Measurements from ENCODE around the gene GEMIN8. TPM values are rescaled to one million over a fixed set of nuclear protein-coding genes. Genes with fewer than 3 reads are reported as not detected.

GEMIN8 gene
- total RNA-seq, 1 experiment from 2014 or later, result 9.2 TPM

DNA sequence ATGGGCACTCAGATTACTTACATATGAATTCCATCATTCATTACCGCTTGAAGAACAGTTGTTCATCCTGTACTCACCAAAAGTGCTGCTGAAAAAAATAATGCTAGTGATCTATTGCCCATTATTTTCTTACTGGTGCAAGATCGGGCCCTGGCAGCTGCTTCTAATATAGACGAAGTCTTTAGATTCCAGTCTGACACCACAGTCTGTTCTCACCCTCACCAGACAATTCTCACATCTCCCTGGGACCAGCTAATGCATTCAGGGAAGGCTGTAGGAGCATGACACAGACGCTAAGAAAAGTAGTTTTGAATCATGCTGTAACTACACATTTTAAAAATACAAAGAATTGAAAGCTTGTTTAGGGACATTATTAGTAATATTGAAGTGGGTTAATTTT is 13.8 kb downstream of the GEMIN8 start:
- no peak for DNase-seq (ENCODE audit: low spot score)

DNA sequence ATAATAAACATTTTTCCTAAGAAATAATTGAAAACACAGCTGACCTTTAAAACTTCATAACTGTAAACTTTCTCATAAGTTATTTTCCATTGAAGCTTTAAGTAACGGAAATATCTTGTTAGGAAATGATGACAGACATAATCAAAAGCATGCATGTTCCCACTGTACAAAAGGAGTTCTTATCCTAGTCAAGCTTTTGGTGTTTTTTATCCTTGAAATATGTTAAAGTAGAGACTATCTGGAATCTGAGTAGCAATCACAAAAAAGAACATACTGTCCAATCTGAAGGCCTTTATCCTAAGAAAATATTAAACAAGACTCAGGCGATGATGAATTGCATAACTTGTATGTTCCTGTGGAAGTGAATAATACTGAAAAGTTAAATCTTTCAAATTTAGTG is 14.4 kb downstream of the GEMIN8 start:
- DNase-seq (ENCODE audit: low spot score), result no peak

DNA sequence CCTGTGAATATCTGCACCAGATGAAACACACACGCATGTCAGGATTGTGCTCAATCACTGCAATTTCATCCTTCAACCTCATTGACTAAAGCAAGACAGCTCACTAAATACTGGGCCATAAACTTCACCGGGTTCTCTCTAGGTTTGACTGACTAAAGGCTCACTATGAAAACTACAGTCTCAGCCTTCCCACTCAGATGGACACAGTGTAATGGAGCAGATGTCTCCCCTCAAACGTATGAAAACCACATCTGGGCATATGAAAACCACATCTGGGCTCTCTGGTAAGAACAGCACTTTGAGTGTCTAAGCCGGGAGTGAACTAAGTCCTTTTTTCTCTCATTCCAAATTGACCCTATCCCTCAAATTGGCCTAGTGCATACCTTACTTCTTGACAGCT is 15.2 kb downstream of the GEMIN8 start:
- no peak for DNase-seq (ENCODE audit: low spot score)

DNA sequence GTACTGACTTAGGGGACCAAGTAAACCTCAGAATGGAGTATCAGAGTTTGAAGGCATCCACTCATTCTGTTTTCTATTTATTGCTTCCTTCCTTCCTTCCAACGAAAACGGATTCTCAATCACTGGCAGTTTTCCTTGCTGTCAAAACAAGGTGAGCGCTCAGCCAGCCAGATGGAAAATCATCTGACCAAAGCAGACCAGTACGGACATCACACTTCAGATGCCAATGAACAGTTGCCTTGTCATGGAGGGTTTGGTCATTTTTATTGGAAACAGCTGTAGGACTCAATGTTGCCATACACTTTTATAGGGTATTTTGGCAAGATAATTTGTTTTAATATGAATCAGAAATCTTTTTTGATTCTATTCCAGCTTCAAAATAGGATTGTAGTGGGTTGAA is 16.6 kb downstream of the GEMIN8 start:
- no peak for DNase-seq (ENCODE audit: low spot score)

DNA sequence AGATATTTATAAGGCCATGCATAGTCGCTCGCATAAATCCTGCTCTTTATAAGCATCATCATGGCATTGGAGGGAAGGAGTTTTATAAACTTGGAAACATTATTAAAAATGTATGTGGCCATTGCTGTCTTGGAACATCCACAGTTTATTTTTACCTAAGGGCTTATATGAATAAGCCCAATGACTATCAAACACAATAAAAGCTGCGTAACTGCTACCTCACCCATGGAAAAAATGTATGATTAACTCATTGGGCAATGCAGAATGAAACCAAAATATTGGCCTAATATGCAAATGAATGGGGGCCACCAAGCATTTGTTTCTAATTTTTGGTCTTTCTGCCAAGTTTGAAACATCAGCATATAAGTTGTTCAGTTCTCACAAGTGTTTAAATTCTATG is 19.1 kb downstream of the GEMIN8 start:
- no peak for DNase-seq (ENCODE audit: low spot score)

DNA sequence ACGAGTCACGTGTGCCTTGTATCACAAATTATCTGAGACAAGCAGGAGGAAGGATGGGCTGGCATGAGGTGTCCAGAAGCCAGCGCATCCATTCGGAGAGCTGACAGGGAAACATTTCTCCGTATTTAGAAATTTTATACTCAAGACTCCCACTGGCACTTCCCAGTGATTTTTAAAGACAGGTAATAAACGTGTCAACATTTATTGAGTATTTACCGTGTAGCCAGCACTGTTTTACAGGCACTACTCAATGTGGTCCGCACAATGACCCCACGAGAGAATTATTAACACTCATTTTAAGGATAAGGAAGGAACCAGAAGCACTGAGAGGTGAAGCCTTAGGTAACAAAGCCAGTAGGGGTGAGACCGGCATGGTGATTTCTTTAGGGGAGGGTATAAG is 23.2 kb downstream of the GEMIN8 start:
- DNase-seq (ENCODE audit: low spot score), result no peak

DNA sequence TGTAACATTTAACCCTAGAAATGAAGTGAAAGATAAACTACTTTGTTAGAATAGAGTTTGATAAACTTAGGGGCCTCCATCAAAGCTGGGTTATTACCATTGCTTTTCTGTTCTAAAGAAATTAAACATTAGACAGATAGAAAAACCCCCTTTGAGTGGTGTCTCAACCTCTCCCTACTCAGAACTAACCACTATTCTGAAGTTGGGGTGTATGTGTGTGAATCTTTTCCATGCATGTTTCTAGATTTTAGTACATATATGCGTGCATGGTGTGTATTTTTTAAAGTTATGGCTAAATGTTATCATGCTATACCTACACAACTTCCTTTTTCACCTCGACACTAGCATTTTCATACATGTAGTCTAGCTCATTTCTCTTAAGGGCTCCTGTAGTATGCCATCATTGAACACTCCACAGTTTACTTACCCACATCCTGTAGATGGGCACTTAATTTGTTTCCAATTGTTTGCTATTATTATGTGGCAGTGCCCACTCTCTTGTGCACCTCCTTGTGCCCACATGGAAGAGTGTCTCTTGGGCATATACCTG is 25.7 kb downstream of the GEMIN8 start:
- DNase-seq (ENCODE audit: low spot score), result no peak

DNA sequence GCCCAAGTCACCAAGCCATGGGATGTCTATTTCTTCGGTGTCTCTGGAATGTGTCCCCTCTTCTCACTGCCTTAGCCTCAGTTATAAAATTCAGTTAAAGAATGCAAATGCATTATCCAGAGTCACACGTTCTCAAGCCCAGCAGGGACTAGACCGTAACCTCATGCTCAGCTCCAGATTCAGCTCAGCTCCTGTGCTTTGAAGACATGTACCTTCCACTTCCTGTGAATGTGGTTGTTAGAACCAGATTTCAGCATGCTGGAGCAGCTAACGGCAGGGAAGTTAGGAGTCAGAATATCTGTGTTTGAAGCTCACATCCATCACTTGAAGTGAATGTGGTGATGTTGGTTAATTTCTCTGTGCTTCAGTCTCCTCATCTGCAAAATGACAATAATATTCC is 26.7 kb downstream of the GEMIN8 start:
- no peak for DNase-seq (ENCODE audit: low spot score)

DNA sequence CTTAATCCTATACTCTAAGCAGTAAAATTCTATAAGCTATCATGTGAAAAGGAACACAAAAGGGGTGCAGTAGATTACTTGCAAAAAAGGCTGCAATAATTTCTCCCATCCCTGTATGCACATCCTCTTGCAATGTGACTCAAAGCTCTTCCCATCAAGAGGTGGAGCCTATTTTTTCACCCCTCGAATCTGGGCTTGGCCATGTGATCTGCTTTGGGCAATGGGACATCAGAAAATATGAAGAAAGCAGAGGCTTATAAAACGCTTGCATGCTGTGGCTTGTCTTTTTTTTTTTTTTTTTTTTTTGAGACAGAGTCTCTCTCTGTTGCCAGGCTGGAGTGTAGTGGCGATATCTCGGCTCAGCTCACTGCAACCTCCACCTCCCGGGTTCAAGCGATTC is 33.0 kb downstream of the GEMIN8 start:
- DNase-seq (ENCODE audit: low spot score), result no peak

DNA sequence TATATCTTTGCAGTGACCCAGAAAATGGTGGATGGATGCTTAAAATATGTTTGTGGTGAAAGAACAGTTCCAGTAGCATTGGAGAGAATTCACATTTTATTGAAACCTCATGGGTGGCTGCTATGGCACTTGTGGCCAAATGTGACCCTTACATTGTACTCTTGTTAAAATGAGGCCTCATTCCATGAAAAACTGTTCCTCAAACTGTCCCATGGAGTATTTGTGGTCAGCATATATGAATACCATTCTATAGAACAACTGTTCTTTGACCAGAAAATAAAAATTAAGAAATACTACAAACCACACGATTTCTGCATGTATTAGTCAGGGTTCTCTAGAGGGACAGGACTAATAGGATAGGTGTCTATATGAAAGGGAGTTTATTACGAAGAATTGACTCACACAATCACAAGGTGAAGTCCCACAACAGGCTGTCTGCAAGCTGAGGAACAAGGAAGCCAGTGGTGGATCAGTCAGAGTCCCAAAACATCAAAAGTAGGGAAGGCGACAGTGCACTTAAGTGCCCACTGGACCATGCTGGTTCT is 35.1 kb downstream of the GEMIN8 start:
- no peak for DNase-seq (ENCODE audit: low spot score)

DNA sequence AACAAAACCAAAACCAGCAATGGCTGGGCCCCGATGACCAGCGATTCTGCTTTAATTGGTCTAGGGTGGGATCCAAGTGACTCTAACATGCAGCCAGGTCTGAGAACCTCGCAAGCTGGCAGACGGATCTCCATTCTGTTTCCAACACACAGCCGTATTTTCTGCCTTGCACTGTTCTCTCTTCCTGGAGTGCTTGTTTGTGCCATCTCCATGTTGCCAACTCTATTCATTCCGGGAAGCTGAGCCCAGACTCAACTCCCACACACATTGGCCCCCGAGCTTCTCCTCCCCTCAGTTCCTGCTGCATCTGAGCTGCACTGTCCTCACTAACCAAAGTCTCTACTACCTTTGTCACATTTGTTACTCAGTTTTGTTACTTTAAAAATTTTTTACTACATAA is 35.6 kb downstream of the GEMIN8 start:
- DNase-seq (ENCODE audit: low spot score), result no peak

DNA sequence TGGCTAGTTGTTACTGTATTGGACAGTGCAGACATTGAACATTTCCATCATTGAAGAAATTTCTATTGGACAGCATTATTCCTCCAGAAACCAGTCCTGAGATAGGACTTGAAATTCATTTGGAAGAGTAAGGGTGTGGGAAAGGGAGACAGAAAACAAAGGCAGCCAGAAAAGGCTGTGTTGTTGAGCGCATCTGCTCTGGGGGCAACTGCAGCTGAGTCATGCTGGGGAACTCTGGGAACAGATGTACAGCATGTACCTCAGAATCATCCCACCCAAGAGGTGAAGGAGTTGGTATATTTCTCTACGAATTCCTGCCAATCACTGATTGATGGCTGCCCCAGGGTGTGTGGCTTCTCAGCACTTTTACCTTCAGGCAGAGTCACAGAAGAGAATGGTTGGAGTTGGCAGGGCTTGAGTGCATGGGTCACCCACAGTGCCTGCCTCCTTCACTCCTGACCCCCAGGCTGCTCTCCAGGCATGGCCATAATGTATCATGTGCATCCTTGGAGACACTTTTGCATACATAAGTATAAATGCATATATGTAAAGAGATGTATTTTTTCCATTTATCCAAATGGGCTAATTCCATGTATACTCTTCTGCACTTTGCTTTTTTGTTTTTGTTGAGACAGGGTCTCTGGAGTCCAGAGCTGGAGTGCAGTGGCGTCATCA is 39.4 kb downstream of the GEMIN8 start:
- no peak for DNase-seq (ENCODE audit: low spot score)

DNA sequence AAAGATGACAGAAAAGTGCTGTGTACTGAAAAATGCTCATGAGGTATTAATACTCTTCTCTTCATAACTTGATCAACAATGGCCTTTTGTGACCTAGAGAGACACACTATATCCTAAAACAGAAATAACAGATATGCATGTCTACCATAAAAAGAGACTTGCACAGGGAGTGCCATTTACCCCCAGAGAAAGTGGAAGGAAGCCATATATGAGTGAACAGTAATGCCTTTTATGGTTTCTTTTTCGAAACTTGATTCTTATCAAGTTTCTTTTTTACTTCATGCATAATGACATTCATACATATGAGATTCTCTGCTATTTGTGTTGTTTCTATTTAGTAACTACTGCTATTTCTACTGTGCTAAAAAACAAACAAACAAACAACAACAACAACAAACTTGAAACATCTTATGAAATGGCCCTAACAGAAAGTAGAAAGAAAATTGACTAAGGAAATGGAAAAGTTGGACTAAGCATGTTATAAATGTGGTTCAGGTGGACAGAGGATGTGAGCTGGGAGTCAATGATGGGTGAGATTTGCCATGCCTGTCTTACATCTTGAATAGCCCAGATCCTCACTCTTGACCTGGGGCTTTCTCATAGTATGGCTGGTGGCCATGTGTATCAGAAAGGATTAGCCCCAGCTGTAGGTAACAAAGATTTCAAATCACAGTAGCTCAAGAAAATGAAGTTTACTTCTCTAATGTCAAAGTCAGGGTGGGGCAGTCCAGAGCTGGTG is 43.8 kb downstream of the GEMIN8 start:
- no peak for DNase-seq (ENCODE audit: low spot score)

DNA sequence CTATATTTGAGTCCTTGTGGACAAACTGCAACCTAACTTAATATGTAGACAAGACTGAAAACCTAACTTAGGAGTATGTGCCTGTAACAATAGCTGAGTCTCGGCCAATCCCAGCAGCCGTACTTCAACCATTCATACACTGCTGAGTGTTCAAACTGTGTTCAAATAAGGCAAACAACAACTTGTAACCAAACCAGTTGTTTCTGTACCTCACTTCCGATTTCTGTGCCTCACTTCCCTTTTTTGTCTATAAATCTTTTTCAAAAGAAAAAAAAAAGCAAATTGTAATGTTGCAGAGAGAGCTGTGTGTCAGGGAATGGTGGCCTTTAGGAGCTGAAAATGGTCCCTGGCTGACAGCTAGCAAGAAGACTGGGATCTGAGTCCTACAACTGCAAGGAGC is 46.0 kb downstream of the GEMIN8 start:
- no peak for DNase-seq (ENCODE audit: low spot score)

DNA sequence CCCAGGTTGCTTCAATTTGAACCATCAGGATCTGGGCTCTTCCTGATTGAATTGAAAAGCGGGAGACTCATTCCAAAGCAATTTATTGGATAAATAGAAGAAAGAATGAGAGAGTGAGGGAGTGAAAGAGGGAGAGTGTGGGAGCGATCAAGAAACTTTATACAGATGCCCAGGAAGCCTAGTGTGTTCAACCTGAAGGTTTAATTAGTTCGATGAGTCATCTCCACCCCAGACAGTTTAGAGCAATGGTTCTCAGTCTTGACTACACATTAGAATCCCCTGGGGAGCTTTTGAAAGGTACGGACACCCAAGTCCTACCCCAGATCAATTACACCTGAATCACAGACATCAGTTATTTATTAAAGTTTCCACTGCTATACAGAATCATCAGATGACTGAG is 61.5 kb downstream of the GEMIN8 start:
- no peak for DNase-seq (ENCODE audit: low spot score)

DNA sequence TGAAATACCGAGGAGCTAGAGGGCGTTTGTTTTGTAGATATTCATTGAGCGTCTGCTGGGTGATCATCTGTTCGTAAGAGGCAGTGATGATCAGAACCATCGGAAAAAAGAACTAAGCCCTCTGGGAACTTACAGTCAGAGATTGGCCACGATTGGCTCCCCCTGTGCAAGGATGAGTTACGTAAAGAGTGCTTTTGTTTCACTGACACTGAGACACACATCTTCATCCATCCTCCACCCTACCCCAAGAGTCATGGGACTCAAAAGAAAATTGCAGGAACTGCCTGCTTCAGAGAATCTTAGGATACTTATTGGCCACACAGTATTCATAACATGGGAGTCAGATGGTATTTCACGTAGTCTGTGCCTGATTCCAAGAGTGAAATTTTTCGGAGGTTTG is 62.1 kb downstream of the GEMIN8 start:
- no peak for DNase-seq (ENCODE audit: low spot score)

DNA sequence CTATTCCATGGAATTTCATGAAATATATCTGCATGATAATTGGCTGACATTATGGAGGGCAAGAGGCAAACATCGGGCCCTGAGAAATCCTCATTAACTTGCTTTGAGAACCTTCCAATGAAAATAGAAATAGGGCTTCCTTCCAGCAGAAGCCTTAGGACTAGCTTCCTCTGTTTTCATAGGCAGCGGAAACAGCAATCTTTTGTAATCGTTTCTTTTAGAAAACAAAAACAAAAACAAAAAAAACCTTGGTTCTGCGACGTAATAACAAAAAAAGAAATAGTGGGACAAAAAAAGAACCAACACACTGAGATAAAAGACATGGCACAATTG is 62.9 kb downstream of the GEMIN8 start:
- DNase-seq (ENCODE audit: low spot score), result no peak

DNA sequence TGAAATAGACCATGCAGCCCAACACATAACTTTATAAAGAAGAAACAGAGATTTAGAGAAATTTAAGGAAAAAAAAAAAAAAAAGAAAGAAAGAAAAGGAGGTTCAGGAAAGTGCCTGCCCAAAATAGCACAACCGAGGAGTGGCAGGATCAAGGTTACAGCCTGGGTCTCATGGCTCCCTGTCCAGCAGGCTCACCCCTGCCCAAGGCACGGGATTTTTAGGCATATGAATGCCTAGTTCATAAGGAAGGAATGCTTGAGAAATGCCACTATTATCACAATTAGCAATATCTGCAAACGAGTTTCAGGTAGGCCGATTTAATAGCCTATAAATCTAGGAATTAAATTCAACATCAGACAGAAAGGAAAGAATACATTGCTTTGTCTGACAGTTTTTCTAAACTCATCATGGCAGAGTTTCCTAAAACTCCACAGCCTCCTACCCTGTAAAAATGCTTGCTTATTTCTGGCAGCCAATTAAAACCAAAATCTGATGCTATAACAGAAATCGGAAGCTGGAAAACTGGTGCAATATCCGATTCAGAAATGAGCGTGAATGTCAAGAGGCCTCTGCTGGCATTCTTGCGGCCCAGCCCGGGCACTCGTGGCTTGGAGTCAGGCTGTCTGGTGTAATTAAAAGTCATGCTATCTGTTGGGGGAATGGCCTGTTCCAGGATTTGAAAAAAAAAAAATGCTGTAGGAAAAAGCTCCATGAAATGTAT is 63.5 kb downstream of the GEMIN8 start:
- no peak for DNase-seq (ENCODE audit: low spot score)

DNA sequence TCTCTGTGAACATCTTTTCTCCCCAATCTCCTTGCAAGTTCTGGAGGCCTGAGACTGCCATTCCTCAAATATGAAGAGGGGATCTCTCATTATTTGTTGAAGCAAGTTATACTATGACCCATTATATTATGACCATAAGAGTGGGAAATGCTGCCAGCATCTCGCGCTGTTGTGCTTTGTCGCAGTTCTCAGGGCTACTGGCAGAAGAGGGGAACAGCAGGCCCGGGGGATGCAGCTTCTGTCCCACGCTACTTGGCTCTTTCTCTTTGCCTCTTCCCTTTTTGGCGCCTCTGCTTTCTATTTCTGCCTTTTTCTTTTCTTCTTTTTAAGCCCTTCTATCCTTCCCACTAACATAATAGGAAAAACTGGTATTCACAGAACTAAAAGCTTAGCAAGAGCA is 64.2 kb downstream of the GEMIN8 start:
- DNase-seq (ENCODE audit: low spot score), result no peak

DNA sequence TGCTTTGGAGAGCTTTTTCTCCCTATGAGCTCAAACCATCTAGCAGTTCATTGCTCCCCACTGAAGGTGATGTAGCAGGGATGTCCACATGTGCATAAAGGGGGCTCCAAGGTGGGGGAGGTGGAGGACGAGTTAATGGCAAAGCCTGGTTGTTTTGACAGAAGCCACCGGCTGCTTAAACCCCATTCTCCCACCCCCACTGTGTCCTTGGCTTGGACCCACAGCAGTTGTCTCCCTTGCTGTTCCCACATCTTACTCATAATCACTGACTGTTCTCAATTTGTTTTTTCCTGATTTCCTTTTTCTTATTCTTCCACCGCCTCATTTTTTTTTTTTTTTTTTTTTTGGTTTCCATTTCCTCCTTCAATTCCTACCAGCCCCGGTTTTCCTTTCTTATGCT is 72.7 kb downstream of the GEMIN8 start:
- no peak for DNase-seq (ENCODE audit: low spot score)
